GM21367 (cell line): ENCODE data around the gene TMEM134.

Experiments used
- ATAC-seq: cut with Tn5 transposase; IDR thresholded peaks from one replicate; pipeline ENCODE4 v1.9.1; 2021; ENCODE audit not compliant: unreplicated experiment

The TMEM134 gene

GRCh38 chr11:67500831-67501715 lies 32.0 kb upstream of the TMEM134 start:
- ATAC-seq = no peak

- no peak for ATAC-seq
These were observed 31.4 kb upstream of the TMEM134 start for GRCh38 chr11:67500484-67500821.

- no peak for ATAC-seq
These were observed 30.9 kb upstream of the TMEM134 start for GRCh38 chr11:67499808-67500483.

DNA sequence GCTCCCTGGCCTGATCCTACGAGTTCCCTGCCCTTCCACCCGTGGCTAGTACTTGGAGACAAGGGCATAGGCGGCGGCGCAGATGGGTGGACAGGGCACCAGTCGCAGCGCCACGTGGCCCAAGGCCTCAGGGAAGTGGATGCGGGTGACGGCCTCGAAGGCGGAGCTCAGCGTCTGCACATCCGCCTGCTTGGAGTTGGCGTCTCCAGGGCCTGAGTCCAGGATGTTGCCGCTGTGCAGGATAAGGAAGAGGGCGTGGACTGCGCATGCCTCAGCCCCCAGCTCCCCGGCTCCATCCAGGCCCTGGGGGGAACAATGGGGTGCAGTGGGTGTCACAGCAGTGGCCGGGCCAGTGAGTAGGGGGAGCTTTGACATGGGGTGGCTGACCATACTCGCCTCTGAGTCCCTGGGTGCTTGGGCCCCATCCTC lies 29.5 kb upstream of the TMEM134 start:
- ATAC-seq = no peak

DNA sequence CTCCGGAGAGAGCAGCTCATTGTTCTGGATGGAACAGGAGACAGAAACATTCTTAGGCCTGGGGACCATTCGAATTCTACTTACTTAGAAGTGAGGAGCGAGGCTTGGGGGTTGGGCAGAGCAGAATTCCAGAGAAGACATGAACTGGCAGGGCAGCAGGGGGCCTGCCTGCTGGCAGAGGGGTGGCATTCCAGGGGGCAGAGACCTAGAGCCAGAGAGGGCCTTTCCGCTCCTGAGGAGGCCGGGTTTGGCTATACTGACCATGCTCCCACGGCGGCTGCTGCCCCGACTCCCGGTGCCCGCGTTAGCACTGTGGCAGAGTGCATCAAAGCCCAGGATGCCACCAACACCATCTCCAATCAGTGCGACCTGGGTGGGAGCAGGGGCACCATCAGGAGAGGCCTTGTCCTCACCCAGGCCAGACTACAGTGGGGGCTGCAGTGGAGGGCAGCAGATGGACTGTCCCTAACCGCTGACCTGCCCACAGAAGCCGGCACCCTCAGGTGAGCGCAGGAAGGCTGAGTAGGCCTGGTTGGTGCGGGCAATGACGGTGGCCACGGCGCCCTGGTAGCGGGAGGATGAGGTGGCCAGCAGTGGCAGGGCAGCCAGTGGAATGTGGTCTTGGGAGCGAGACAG lies 28.7 kb upstream of the TMEM134 start:
- ATAC-seq = no peak

DNA sequence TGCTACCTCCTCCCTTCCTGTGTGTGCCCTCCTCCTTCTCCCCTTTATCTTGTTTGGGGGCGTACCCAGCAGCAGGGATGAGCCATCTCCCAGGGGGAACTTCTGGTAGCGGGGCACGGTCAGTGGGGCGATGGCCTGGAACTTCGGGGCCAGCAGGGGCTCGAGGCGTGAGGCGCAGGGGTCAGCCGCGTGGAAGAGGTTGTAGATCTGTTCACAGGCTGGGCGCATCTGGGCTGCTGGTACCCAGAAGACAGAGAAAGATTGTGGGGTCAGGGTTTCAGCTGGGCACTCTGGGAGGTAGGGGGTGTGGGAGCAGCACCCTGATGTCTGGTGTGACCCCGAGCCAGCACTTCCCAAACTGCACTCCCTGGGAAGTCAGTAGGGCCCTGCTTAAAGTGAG lies 27.1 kb upstream of the TMEM134 start:
- no peak for ATAC-seq

DNA sequence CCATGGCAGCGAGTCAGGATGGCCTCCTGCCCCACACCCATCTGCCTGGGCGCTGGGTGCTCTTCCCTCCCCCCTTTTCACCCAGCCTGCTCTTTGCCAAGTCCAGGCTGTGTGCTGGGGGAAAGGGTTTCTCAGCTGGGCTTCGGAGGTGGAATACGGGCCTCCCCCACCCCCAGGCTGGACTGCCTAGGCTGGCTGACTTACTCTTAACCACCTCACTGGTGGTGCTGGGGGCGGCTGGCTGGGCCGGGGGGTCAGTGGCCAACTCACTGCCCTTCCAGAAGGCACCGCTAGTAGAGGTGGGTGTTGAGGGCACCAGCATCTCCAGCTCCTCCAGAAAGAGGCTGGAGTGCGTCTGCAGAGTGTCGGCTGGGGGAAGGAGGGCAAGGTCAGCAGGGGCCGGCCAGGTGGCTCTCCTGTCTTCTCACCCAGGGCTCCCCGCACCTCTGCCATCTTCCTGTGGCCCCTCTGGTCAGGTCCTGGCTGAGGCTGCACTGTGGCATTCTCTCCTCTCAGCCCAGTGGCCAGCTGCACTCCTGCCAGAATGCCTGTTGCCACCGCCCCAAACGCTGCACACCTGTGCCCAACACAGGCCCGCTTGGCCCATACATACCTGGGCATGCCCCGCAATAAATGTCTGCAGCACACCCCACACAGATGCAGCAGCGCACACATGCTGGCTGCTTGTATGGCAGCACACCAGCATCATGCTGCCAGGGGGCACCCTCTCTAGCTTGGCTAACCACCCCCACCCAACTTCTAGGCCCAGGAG lies 26.4 kb upstream of the TMEM134 start:
- no peak for ATAC-seq

- no peak for ATAC-seq
These were observed 25.6 kb upstream of the TMEM134 start for GRCh38 chr11:67494371-67495233.

DNA sequence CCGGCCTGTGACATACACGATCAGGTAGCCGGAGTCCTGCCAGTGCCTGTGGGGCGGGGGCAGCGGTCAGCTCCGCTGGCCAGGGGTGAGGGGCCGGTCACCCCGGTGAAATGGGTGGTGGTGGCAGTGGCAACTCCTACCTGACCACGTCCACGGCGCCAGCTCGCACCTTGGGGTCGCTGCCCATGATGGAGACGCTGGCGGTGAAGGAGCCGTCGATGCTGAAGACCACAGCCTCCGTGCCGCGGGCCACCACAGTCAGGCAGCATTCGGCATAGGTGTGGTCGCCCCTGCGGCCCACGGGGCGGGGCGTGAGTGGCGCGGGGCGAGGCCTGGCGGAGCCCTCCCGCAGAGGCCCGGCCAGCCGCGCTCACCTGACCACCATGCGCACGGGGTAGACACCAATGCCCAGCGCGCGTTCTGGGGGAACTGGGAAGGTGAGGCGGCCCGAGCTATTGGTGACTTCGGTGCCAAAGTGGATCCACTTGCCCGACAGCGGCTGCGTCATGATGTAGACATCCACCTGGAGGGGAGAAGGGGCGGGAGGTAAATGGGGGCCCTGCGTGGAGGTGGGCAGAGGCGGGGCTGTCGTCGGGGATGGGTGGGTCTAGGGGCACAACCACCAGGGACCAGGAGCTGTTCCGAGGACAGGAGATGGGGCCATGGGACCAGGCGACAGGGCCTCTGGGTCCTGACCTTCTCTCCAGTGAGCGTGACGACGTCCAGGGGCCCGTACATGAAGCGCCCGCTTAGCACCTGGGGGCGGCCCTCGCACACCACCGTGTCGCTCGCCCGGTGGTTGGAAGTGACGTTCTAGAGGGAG lies 24.7 kb upstream of the TMEM134 start:
- no peak for ATAC-seq

GRCh38 chr11:67492801-67493547 lies 23.9 kb upstream of the TMEM134 start:
- ATAC-seq = no peak

- no peak for ATAC-seq
These were observed 23.1 kb upstream of the TMEM134 start for GRCh38 chr11:67492069-67492727.

DNA sequence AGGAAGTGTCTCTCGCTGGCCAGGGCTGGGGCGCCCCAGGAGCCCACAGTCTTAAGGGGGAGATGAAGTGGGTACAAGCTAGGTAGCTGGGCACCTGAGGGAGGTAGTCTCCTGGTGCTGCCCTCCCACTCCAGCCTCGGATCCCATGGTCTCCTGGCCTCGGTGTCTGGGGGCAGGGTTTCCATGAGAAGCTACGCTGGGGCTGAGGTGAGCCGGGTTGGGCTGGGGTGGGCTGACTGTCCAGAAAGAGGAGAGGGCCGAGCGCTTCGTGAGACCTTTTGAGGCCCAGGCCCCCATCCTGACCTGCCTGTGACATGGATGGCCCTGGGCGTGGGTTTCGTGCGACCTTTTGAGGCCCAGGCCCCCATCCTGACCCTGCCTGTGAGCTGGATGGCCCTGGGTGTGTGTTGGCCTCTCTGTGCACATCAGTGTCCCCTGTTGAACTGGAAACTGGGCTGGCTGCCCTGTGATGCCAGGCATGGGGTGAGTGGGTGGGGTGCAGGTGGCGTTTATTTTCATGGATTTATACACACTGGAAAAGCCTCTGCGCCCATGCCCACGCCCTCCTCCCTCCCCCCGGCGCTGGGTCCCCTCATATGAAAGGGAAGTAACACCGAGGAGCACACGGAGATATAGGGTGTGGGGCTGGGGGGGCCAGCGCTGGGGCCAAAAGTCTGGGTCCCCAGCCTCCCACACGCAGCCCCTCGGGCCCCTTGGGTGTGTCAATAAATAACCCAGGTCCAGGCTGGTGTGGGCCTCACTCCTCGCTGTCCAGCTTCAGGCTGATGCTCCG lies 22.4 kb upstream of the TMEM134 start:
- ATAC-seq = no peak

DNA sequence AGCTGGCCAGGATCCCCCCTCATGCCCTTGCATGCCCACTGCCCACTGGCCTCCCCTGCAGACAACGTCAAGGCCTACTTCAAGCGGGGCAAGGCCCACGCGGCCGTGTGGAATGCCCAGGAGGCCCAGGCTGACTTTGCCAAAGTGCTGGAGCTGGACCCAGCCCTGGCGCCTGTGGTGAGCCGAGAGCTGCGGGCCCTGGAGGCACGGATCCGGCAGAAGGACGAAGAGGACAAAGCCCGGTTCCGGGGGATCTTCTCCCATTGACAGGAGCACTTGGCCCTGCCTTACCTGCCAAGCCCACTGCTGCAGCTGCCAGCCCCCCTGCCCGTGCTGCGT lies 21.6 kb upstream of the TMEM134 start:
- no peak for ATAC-seq

GRCh38 chr11:67489885-67490726 lies 21.1 kb upstream of the TMEM134 start:
- no peak for ATAC-seq

- no peak for ATAC-seq
These were observed 20.3 kb upstream of the TMEM134 start for GRCh38 chr11:67489203-67489884.
